Measurements from ENCODE around the gene CA10.

The CA10 gene

DNA sequence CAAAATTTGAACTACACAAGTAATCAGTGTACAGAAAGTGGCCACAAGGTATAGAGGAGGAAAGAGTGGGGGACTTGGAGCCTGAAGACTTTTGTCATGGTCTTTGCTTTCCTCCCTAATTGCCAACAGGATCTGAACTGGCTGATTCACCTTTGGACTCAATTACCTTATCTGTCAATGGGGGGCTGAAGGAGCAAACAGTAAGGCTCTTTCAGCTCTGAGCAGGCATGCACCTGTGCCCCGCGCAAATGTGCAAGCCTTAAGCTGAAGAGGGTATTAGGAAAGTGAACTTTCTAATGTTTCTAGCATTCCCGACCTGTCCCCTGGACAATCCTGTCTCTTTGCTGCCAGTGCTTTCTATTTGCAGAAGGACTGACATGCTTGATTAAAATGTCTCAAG lies 302.7 kb downstream of the CA10 start:
- DNase-seq: no peak

DNA sequence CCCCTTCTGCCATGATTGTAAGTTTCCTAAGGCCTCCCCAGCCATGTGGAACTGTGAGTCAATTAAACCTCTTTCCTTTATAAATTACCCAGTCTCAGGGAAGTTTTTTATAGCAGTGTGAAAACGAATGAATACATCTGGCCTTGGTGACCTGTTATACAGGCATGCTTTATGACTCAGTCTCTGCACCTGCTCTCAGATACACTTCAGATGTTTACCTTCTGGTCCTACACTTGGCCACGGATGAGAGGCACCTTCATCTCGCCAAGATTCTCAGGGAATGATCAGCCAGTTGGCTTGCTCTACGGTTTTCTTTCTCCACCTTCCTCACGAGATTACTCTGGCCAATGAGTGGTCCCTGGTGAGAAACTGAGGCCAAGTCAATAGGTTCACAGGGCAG lies 304.7 kb downstream of the CA10 start:
- DNase-seq: peak; percentile 82

DNA sequence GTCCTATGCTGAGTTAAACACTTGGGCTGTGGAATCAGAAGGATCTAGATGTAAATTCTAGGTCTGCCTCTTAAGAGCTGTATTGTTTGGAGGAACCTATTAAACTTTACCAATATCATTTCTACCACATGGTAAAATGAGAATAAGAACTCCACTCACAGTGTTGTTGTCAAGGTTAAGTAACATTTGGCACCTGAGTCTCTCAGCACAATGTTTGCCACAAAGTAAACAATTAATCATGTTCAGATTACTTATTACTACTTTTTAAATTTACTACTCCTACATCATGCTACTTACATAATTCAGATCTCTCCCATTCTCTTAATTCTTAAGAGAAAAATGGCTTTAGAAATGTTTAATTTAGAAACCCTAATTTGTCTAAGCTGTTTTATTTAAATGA lies 305.9 kb downstream of the CA10 start:
- no peak for DNase-seq

DNA sequence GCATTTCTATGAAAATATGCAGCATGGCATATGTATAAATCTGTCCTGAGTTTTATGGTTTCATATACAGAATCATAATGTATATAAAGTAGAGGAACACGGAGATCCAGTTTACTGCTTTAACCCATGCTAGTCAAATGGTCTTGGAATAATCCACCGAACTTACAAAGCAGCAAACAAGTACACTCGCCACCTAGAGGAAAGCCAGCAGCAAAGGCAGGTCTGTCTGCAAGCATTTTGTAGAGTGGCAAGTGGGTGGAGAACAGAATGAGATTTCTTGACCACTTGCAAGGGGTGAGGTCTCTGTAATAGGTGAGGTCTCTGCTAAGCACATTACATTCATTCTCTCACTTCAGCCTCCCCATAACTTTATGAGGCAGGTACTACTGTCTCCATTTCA lies 308.3 kb downstream of the CA10 start:
- peak; percentile 8 for DNase-seq

DNA sequence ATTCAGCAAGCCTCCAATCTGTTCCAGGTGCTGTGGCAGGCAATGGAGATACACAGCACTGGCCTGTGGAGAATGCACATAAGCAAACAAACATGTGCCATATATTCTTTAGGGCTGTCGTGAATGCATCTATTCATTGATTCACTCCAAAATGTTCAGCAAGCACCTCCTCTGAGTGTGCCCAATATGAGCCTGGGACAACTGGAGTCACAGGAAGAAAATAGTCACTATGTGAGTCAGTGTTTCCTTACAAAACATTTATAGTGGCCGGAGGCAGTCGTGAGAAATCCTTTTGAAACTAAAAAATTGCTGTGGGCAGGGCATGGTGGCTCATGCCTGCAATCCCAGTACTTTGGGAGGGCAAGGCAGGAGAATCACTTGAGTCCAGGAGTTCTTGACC lies 310.1 kb downstream of the CA10 start:
- DNase-seq: no peak

DNA sequence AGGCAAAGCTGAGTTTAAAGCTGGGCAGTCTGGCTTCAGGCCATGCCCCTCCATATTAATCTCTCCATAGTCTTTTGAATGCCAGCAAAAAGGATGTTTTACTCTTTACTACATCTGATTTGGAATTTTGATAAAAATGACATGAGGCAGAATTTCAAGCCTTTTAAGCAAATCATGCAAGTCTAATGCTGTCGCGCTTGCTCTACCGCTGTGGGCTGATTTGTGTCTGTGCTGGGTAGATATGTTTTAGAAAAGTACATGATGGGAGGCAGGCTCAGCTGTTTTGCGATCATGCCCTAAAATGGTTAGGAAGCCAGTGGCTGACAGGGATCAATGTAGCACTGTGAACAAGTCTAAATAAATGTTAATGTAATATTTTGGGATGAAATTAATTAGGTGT lies 311.9 kb downstream of the CA10 start:
- DNase-seq: no peak

DNA sequence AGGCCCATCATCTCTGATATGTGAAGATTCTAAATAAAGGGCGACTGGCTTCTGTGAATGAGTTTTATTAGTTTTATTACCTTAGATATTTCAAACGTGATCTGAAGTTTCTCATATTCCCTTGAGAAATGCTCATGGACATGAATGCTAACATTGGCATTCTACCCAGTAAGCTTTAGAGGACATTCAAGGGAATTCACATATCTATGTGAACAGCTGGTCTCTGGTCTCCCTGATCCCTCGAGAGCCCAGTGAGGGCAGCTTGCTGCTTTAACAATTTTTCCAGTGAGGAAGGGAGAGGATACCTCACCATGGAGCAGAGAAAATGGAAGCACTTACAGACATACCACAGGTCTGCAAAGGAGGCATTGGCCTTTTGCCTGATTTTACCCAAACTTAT lies 312.7 kb downstream of the CA10 start:
- DNase-seq: no peak

DNA sequence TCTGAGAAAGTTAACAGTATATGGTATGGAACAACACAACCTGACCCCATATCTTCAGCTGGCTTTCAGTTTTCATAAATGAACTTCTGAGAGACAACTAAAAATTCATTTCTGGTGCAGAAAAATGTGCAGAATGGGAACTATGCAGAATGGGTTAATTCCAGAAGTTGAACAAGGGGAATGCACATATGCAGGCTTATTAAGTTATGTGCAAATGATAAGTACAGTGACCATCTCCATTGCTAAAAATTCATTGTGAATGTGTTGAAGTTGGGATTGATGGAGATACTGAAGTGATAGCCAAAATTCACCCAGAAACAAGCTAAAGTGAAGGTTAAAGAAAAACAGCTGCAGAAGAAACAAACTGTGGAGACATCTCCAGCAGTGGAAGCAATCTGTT lies 315.8 kb downstream of the CA10 start:
- no peak for DNase-seq

DNA sequence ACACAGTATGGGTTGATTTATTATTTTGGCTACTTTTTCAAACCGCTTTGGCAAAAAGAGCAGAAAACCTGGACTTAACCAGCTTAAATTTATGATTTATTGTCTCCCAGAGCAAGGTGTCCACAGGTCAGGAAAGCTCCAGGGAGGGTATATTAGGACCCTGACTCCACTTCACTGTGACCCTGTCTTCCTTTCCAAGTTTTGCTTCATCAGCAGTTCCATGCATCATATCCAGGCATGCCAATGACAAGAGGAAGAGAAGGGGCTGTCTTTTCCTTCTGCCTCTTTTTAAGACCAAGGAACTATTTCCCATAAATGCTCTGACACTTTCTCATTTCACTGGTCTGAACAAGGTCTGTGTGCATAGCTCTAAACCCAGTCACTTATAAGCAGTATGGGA lies 316.8 kb downstream of the CA10 start:
- no peak for DNase-seq

DNA sequence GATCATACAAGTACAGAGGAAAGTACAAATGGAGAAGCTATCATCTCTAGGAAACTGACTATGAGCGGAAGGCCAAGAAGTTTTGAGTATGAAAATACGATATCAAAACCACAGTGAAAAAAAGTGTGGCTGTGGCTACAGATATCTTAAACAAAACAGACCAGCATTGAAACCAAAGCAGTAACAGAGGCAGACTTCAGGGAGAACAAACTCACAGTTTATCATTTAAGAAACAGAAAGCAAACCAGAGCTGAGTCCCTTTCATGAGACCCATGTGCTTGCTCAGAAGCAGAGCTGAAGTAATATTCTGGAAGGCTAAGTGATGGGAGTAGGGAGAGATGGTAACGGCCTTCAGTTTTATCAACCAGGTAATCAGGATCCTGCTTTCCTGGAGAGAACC lies 317.8 kb downstream of the CA10 start:
- no peak for DNase-seq

DNA sequence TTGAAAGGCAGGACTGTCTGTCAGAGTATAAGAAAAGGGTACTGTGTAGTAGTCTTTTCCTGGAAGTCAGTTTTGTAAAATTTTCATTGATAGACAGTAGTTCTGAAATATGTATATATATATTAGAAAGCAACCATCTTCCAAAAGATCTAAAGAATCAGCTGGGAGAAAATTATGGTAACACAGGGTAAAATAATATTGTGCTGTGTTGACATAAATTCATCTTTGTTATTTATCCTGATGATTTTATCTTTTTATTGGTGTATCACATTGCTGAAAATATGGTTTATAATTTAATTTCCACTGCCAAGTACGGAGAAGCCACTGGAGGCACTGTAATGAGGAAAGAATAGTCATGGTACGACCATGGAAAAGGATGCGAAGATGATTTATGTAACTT lies 324.9 kb downstream of the CA10 start:
- DNase-seq: no peak

DNA sequence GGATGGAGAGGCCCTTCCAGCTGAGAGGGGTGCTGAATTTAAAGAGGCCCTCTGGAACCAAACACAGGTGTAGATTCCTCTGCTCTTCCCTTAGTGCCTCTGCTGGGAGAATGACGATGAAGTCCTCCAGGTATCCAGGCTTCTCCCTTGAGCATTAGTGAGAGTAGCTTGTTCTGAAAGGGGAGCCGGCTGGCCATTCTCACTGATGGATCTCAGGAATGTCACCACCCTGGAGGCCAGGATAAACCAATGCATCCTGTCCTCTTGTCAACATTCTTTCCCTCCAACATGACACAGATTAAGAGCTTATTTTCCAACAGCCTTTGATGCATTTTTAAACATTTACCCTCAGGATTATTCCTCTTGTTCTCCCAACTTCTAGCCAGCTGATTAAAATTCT lies 325.5 kb downstream of the CA10 start:
- no peak for DNase-seq

DNA sequence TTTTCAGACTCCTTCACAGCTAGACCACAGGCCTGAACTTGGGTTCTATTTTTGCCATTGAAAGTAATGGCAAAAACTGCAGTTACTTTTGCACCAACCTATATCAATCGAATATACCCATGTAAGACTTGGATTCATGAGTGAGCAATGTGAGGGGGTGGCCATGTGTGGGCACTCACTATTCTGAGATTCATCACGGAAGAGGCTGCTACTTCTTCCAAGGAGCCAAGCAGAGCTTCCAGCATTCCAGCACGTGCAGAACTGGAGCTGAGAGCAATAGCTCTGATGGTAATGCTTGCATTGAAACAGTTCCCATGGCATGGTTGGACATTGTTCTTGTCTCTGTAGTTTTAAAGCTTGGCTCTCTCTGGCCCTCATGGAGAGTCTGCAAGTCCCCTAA lies 327.6 kb downstream of the CA10 start:
- no peak for DNase-seq

DNA sequence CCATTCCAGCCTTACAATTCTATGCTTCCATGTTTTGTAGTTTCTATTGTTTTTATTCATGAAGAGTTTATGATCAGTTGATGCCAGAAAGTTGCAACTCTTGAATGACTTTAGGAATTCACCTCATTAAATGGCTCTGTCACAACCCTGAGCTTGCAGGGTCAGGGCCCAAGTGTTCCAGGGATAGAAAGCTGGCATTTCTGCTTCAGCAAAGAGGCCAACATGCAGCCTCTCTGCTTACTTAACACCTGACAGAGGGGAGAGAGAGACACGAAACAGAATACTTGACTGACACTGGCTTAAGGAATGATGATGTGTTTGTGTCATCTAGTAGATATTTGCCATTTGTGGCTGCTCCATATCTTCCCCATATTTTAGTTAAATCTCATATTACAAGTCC lies 328.1 kb downstream of the CA10 start:
- DNase-seq: no peak

DNA sequence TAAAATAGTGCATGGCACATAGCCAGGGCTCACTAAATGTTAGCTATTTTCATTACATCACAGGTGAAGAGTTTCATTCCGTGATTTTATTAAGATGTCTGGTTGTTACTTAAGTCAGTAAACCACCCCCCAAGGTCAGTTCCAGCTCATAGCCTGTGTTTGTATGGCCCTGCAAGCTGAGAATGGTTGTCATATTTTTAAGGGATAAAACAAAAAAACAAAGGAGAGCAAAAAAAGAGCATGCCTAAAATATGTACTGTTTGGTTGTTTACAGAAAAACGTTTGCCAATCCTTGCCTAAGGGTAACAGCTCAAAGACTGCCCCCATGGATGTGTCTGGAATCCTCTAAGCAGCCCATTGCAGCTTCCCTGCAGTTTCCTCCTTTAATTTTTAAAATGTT lies 329.6 kb downstream of the CA10 start:
- no peak for DNase-seq

DNA sequence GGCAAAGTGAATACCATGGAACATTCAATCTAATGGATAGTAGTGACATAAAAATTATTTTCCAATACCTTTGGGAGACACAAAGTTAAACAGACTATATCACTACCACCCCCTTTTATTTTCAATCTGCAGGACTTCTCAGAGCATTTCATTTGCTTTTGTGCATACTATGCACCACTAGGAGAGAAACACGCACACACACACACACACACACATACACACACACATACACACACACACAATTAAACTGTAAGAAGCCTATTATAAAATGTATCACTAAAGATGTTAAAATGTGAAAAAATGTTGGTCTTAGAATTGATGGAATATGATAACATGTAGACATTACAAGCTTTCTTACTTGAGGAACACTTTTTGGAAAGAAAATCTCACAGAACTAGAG lies 331.4 kb downstream of the CA10 start:
- no peak for DNase-seq

DNA sequence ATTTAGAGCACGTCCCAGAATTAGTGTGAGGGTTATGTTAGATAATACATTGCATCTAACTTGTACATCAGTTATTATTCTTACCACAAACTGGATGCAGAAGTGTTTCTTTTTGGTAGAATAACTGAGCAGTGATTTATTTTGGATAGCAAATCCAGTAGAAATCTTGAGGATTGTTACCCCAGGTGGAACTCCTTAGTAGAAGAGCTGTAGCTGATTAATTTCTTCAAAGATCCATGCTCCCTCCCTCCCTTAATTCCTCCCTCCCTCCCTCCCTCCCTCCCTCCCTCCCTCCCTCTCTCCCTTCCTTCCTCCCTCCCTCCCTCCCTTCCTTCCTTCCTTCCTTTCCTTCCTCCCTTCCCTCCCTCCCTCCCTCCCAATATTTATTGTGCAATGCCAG lies 337.7 kb downstream of the CA10 start:
- DNase-seq: no peak

DNA sequence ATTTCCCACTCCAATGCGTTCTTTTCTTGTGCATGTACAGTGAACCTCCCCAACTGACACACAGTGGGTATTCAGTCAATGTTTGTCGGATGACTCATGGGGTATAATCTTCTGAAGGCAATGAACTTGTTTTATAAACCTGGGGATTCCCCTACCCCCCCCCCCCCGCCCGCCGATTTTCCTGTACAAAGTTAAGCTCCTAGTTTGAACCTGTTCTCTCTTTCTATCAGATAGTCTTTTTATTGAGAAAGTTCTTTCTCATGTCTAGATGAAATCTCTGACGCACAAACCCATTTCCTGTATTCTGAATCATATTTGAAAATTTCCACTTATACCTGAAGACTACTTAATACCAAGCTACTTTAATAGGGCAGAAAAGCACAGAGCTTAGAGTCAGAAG lies 338.3 kb downstream of the CA10 start:
- DNase-seq: no peak

DNA sequence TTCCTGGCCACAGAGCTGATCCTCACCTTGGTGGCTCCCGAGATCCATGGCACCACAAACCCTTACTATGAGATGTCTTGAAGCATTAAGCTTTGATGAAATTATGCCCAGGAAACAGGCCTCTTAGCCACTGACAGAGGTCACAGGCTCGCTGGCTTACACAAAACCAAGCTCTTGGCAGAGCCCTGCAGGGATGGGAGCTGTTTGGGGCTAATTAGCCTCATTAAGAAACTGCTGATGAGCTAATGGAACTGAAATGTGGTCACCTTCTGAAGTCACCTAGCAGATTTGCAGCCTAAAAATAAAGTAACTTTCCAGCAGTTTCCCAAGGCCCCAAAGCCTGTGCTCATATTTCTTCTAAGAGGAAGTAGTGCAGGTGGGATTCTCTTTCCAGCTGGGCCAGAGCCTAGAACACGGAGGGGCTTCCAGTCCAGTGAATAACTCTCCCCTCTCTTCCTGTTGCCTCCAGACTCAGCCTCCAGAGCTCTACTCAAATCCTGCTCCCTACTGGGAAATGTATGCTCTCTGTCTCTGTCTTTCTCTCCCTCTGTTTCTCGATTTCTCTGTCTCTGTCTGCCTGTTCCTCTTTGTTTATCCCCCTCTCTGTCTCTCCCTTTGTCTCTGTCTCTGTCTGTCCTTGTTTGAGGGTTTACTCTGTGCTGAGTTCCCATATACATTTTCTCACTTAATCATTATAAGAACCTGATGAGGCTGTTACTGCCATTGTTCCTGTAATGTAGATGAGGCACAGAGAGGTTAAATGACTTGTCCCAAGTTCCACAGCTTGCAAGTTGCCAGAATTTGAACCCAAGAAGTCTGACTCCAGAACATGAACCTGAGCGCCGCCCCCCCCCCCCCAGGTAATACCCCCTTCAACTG lies 338.9 kb downstream of the CA10 start:
- DNase-seq: no peak

DNA sequence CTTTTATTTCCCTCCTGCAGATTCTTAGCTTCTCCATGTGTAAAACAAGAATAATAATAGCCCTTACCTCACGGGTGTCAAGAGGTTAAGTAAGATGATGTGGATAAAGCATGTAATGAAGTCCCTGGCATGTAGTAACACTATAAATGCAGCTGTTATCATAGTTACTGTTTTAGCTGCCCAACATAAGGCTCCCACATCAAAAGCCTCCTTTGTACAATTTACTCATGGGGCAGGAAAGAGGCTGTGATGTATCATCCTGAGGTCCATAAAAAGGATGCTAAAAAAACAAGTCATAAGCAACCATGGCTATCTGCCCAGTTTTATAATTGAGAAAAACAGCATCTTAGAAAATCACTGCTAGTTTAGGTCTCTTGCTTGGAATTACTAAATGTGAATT lies 339.7 kb downstream of the CA10 start:
- DNase-seq: peak; percentile 26

DNA sequence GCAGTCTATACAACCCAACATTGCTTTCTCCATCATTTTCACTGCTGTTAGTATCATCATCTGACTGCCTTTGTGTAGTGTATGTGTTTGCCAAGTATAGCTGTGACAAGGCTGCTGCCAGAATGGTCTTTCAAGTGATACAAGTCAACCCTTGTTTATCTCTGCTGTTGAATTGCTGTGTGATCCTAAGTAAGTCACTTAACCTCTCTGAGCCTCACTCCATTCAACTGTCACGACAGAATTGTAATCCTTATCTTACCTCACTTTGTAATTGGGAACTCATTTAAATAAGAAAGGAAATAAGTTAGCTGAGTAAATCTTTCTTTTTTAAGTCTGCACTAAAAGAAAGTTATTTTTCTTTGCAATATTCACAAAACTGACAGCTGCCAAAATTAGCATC lies 340.6 kb downstream of the CA10 start:
- DNase-seq: no peak

DNA sequence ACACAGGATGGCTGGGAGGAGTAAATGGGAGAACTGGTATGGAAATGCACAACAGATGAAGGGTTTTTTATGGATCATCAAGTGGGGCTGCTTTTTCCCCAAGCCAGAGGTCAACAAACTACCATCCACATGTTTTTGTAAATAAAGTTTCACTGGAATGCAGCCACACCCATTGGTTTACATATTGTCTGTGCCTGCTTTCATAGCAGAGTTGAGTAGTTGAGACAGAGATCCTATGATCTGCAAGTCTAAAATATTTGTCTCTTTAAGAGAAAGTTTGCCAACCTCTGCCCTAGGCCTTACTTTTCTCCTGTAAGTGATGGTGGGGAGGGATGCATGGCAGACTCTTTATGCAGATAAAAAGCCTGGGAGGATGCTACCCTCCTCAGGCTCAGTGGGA lies 341.4 kb downstream of the CA10 start:
- no peak for DNase-seq

DNA sequence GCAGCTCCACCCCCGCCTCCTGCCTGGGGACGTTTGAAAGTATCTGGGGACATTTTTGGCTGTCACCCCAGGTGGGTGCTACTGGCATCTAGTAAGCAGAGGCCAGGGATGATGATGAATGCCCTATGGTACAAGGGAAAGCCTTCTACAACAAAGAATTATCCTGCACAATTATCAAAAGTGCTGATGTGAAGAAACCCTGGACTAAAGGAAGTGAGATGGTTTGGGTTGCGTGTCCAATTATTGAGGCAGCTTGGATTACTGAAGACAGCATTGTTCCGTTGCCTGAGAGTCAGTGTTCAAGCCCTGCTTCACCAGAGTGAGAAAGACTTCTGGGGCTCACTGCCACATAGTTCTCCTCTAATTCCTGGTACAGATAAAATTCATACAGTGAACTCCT lies 343.4 kb downstream of the CA10 start:
- no peak for DNase-seq

DNA sequence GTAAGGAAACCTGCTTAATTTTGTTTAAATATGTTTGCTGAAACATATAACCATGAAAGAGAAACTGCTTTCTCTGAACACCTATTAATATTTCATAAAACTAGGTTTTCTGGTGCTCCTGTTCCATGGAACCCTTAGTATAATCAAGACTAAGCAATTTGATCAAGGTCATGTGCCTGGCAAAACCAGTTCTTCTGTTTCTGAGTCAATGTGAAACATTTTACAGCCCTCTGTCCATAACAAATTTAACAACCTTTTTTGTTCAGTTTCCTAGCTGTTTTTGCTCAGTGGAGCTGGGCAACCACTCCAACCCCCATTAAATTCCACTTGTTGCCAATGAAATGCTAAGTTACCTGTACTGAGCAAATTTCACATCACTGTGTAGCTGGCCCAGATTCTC lies 344.0 kb downstream of the CA10 start:
- no peak for DNase-seq

DNA sequence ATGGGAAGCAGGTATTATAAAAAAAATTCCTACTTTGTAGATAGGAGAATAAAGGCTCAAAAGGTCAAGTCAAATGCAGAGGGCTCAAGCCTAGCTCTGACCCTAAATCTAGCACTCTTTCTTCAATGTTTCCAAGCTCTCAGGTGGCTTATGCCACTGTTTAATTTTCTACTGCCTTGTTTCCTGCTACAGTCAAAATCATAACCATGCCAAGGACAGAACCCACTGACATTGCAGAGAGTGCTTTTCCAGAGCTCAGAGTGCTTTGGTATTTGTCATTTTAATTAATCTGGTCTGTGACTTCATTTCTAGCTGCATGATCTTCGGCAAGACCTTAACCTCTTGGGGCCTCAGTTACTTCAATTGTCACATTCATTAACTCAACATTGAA lies 344.7 kb downstream of the CA10 start:
- no peak for DNase-seq

All from NCI-H1092 treated with DMSO at 0.1 percent for 48 hours (cell line).